Activated naive CD4-positive, alpha-beta T cell treated with anti-CD3 and anti-CD28 coated beads, Interleukin-2, amount 50 U/mL, for 24 hours (primary cell): ENCODE results near the gene MRPL10.

ENCODE experiments used
- H3K27ac Mint-ChIP-seq: one replicate; pipeline ENCODE4 v1.8.0; 2021; ENCODE audit warnings: mild to moderate bottlenecking, mixed read lengths
- H3K27me3 Mint-ChIP-seq: one replicate; pipeline ENCODE4 v1.8.0; 2021; ENCODE audit warnings: mixed read lengths
- H3K36me3 Mint-ChIP-seq: one replicate; pipeline ENCODE4 v1.8.0; 2021; ENCODE audit warnings: mixed read lengths
- H3K4me1 Mint-ChIP-seq: one replicate; pipeline ENCODE4 v1.8.0; 2021; ENCODE audit warnings: mixed read lengths
- H3K4me3 Mint-ChIP-seq: one replicate; pipeline ENCODE4 v1.8.0; 2021; ENCODE audit warnings: mild to moderate bottlenecking, mixed read lengths
- H3K9me3 Mint-ChIP-seq: one replicate; pipeline ENCODE4 v1.8.0; 2021; ENCODE audit warnings: mixed read lengths

The MRPL10 gene

DNA sequence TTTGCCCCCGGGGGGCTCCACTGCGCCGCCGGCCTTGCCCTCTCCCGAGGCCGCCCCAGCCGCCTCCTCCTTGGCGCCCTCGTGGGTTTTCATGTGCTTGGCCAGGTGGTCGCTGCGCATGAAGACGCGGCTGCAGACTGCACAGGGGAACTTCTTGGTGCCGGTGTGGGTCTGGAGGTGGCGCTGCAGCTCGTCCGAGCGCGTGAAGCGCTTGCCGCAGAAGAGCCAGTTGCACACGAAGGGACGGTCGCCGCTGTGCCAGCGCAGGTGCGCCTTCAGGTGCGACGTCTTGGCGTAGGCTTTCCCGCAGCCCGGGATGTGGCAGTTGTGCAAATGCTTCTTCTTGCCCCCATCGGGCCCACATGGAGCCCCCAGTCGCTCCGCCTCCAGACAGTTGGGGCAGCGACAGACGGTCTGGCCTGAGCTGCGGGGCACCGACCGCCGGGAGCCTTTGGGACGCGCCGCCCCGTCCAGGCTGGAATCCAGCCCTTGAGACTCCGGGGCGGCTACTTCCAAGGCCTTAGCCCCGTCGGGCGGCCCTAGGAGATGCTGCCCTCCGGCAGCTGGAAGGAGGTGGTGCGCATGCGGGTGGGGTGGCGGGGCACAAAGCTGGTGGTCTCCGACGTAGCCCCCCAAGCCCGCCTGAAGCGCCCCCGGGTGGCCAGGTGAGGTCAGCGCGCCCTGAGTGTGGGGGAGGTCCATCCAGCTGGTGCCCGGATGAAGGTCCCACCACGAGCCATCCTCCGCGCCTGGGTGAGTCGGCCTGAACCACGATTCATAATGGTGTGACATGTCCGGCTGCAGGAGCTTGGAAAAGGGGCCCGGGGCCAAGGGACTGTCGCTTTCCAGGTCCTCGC is 16.2 kb upstream of the MRPL10 start:
- peaks cover 49% of the 10 kb centered on the region for H3K27me3 Mint-ChIP-seq
- H3K4me3 Mint-ChIP-seq, result no peak overlapping the region
- H3K4me1 Mint-ChIP-seq, result peaks cover 31% of the 10 kb centered on the region
- no peaks in the 10 kb centered on the region for H3K9me3 Mint-ChIP-seq
- H3K36me3 Mint-ChIP-seq, result no peaks in the 10 kb centered on the region
- no peak overlapping the region for H3K27ac Mint-ChIP-seq

DNA sequence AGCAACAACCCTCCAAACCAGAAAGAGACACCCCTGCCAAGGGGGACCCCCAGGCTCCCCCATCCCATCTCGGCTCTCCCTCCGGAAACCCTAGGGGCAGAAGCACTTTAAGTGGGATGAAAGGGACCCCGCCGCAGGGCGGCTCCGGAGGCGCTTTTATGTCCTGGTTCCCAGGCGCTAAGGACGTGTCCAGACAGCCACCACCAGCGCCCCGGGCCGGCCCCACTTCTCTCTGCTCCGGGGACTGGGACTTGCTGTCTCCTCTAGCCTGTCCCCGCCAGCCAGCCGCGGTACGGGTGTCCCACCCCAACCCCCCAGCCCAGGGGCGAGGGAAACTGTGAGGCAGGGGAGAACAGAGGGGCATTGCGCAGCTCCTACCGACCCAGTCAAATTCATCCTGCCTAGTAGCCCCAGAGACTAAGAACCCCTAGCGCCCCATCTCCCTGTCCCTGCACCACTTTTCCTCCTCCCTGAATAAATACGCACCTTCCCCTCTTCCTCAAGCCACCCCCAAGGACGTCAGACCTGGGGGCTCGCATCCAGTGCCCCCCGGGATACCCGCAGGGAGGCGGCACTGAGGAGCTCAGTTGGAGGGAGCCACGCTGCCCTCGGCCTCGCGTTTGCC is 15.5 kb upstream of the MRPL10 start:
- no peak overlapping the region for H3K27ac Mint-ChIP-seq
- no peak overlapping the region for H3K4me3 Mint-ChIP-seq
- H3K36me3 Mint-ChIP-seq, result no peaks in the 10 kb centered on the region
- H3K4me1 Mint-ChIP-seq, result peaks cover 31% of the 10 kb centered on the region
- peaks cover 41% of the 10 kb centered on the region for H3K27me3 Mint-ChIP-seq
- H3K9me3 Mint-ChIP-seq, result no peaks in the 10 kb centered on the region

DNA sequence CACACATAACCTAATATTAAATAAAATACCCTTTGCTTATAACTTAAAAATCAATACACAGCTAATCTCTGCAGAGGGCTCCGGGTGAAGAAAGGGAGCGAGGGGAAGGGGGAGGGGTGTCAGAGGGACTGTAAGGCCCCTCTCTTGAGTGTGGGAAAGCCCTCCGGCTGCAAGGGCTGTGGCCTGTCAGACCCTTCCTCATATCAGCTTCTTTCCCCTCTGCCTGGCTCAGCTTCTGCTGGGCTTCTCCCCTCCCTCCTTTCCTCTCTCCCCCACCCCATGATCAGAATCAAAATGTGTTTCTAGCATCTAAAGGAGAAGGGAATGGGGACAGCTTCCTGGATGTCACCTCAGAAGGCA is 14.4 kb upstream of the MRPL10 start:
- H3K4me3 Mint-ChIP-seq, result no peak overlapping the region
- no peaks in the 10 kb centered on the region for H3K36me3 Mint-ChIP-seq
- H3K4me1 Mint-ChIP-seq, result peaks cover 37% of the 10 kb centered on the region
- peak overlapping the region; percentile 66 for H3K27ac Mint-ChIP-seq
- H3K9me3 Mint-ChIP-seq, result no peaks in the 10 kb centered on the region
- H3K27me3 Mint-ChIP-seq, result peaks cover 39% of the 10 kb centered on the region

DNA sequence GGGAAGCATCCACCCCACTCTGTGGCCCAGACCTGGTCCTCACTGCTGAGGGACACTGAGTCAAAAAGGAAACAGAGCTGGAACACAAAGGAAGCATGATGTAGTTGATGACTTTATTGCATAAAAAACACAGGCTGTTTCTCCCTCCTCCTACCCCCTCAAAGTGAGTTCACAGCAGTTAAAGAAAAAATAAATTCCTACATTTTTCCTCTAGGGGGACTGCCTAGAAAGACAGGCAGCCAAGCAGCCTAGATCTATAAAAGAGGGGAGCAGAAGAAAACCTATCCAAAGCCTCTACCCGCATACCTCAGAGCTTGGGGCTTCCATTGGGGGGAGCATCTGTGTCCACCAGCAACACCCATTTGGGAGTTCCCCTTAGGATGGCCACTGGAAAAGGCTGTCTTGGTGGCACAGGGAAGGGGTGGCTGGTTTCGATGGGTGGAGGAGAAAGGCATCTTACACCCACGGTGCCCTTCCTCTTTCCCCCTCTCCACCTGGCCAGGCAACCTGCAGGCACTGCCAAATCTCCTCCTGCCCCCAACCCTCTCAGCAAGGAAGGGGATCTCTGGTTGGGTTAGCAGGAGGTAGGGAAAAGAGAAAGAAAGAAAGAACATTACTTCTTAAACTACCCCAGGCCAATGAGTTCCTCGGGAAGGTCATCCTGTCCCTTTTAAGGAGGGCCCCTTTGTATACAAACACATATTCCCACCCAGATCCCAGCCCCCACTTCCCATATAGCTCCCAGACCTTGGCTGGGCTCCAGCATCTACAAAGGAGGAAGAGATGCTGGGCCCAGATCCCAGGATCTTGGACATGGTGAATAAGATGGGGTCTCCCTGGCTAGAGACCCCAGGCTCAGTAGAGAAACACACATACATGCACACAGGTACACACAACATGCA is 13.7 kb upstream of the MRPL10 start:
- no peak overlapping the region for H3K27ac Mint-ChIP-seq
- no peaks in the 10 kb centered on the region for H3K36me3 Mint-ChIP-seq
- H3K4me1 Mint-ChIP-seq, result peaks cover 36% of the 10 kb centered on the region
- H3K27me3 Mint-ChIP-seq, result peaks cover 34% of the 10 kb centered on the region
- H3K4me3 Mint-ChIP-seq, result no peak overlapping the region
- no peaks in the 10 kb centered on the region for H3K9me3 Mint-ChIP-seq

DNA sequence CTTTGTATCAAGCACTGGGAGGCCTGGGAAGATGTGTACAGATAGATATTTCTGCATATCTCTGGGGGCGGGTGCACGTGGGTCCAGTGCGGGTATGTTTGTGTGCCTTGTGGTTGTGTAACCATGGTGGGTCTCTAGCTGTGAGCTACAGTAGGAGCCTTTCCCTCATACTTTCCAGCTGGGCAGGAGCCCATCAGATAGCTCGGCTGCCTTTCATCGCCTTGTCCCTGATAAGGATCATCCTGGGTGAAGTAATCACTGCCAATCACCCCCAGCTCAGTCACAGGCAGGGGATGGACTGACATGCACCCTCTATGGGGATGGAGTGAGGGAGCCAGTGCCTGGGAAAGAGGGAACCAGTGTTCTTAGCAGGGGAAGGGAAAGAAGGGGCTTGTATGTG is 12.9 kb upstream of the MRPL10 start:
- Mint-ChIP-seq H3K9me3 (no peaks in the 10 kb centered on the region), H3K4me1 (peaks cover 44% of the 10 kb centered on the region), H3K4me3 (no peak overlapping the region), H3K36me3 (no peaks in the 10 kb centered on the region), H3K27me3 (peaks cover 29% of the 10 kb centered on the region), H3K27ac (no peak overlapping the region)

DNA sequence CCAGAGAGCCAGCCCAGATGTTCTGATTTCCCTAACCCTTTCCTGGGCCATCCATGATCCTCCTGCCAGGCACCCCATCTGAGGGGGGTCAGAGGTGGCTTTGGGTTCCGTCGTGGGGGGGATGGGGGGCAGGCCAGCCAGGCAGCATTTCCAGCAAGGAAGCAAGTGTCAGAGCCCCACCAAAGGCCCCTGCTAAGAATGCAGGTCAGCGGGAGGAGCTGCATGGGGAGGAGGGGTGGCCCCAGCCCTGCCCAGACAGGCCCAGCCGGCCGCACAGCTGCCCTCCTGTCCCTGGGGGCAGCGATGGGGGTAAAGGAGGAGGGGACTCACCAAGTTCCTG is 12.0 kb upstream of the MRPL10 start:
- H3K4me3 Mint-ChIP-seq, result no peak overlapping the region
- H3K9me3 Mint-ChIP-seq, result no peaks in the 10 kb centered on the region
- H3K27me3 Mint-ChIP-seq, result peaks cover 20% of the 10 kb centered on the region
- no peak overlapping the region for H3K27ac Mint-ChIP-seq
- H3K4me1 Mint-ChIP-seq, result peaks cover 50% of the 10 kb centered on the region
- H3K36me3 Mint-ChIP-seq, result no peaks in the 10 kb centered on the region

DNA sequence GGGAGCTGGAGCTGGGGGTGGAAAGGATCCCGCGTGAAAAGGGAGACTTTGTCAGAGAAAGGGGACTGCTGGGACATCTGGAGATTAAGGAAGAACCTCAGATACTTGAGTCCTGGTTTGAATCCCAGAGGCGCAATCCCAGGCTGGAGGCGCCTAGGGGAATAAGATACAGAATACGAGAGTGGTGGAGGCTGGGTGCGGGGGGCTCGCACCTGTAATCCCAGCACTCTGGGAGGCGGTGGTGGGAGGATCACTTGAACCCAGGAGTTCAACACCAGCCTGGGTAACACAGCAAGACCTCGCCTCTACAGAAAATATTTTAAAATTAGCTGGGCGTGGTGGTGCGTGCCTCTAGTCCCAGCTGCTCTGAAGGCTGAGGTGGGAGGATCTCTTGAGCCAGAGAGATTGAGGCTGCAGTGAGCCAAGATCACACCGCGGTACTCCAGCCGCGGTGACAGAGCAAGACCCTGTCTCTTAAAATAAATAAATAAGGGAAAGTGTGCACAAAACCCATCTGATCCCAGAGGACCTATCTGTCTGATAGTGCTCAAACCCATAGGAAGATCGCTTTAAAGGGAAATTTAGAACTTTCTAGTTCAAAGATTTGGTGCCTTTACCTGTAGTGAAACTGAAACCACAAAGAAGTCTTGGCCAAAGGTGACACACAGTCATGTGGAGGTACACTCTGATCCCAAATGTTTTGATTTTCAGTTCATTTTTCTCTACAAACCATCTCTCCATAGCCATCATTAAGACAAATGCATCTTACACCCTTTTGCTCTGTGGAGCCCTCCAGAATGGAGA is 10.3 kb upstream of the MRPL10 start:
- peaks cover 16% of the 10 kb centered on the region for H3K27me3 Mint-ChIP-seq
- no peaks in the 10 kb centered on the region for H3K36me3 Mint-ChIP-seq
- no peaks in the 10 kb centered on the region for H3K9me3 Mint-ChIP-seq
- peak overlapping the region; percentile 84 for H3K27ac Mint-ChIP-seq
- peak overlapping the region; percentile 93 for H3K4me3 Mint-ChIP-seq
- H3K4me1 Mint-ChIP-seq, result peaks cover 43% of the 10 kb centered on the region

DNA sequence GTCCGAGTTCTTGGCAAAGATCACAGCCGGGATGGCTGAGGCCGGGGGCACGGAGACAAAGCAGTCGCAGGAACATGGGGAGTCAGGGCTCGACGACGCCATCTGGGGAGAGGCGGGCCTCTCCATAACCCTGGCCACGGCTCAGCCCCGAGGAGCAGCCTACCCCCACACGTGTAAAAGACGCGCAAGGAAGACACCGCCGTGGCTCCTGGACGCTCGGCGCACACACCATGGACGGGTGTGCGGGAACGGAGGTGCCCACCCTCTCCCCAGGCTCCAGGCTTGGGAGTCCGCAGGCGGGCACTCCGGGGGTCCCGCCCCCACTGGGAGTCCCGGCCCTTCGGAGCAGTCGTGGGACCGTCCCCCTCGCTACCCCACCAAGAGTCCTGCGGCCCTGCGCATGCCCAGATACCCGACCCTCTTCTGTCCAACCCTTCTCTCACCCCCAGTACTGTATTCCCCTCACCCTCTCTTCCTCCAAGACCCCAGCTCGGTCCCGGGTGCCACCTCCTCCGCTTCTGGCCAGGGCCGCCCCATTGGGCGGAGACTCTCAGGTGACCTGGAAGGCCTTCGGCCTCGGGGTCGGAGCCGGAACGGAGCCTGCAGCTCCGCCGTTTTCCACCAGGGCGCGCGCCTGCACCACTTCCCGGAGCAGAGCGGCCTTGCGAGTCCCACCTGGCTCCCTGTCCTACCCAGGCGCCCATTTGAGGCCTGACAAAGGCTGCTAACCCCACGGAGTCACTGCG is 9.6 kb upstream of the MRPL10 start, which contains the start of gene SCRN2:
Gene SCRN2 (minus strand): TSS at position 532 of the 746 bp plus-strand sequence. CDS start 430 bp downstream, at position 102.
- no peaks in the 10 kb centered on the region for H3K9me3 Mint-ChIP-seq
- no peaks in the 10 kb centered on the region for H3K36me3 Mint-ChIP-seq
- H3K4me1 Mint-ChIP-seq, result peaks cover 45% of the 10 kb centered on the region
- peaks cover 11% of the 10 kb centered on the region for H3K27me3 Mint-ChIP-seq
- peak within 1 kb of the TSS; percentile 84 for H3K27ac Mint-ChIP-seq
- peak within 1 kb of the TSS; percentile 93 for H3K4me3 Mint-ChIP-seq

DNA sequence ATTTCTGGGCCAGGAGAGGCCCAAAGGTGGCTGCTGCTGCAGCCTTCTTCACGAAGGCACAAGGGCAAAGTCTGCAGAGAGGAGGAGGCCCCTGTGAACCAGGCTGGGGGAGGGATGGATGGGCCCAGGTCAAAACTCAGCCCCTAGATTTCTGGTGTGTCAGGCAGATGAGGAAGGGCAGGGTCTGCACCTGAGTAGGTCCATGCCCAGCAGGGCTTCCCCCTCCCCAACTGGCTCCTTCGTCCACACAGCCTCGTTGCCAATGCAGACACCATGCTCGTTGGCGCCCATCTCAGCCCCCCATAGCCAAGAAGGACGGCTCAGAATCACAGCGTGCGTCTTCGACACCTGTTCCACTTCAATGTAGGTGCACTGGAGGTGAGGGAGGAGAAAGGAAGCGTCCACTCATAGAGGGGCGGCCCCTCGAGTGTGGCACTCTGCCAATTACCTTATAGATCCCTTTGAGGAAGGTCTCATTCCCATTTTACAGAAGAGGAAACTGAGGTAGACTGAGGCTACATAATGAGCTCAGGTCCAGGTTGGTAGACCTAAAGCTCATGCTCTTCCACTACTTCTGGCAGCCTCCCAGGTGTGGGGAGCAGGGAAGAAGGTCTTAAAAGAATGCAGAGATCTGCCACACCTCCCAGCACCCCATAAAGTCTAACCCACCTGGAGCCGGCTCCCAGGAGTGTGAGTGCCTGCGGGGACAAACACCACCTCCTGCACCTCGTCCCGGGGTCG is 8.8 kb upstream of the MRPL10 start:
- peaks cover 5% of the 10 kb centered on the region for H3K27me3 Mint-ChIP-seq
- H3K9me3 Mint-ChIP-seq, result no peaks in the 10 kb centered on the region
- H3K27ac Mint-ChIP-seq, result peak overlapping the region; percentile 51
- no peaks in the 10 kb centered on the region for H3K36me3 Mint-ChIP-seq
- H3K4me1 Mint-ChIP-seq, result peaks cover 52% of the 10 kb centered on the region
- H3K4me3 Mint-ChIP-seq, result peak overlapping the region; percentile 93

DNA sequence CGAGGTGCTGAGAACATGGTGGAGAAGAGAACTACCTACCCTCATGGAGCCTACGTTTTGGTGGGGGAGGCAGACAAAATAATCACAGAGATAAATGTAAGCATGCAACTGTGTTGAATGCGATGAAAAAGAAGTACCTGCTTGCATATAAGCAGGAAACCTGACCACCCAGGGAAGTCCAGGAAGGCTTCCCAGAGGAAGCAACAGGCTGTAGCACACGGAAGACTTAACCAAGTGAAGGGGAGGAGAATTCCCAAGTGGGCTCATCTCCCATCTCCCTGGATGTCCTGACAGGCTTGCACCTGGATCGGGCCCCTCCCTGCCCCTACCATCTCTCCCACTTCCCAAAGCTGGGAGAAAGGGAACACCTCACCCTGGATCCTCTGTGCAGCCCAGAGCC is 7.7 kb upstream of the MRPL10 start:
- Mint-ChIP-seq H3K4me3 (no peak overlapping the region), H3K4me1 (peaks cover 63% of the 10 kb centered on the region), H3K36me3 (no peaks in the 10 kb centered on the region)

DNA sequence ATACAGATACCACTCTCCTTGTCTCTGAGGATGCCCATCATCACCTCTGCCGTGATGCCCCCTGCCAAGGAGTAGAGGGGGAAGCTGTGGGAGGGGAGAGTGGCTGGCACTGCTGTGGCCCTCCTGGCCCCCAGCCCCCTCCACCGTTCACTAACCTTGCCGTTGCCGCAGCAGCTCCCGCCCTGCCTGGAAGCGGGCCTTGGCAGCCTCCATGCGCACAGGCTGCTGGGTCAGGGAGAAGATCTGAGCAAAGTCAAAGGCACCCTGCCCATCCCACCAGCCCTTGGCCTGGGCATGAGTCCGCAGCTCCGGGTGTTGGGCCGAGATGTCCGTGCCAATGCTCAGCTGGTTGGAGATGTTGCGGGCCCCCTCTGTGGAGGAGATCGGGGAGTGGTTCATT is 7.3 kb upstream of the MRPL10 start:
- Mint-ChIP-seq H3K4me1 (peaks cover 67% of the 10 kb centered on the region), H3K27me3 (no peaks in the 10 kb centered on the region), H3K27ac (no peak overlapping the region), H3K4me3 (no peak overlapping the region), H3K9me3 (no peaks in the 10 kb centered on the region), H3K36me3 (no peaks in the 10 kb centered on the region)

More for the DNA sequence above, 7.7 kb upstream of the MRPL10 start:
- Mint-ChIP-seq H3K27ac (no peak overlapping the region), H3K27me3 (peaks cover 1% of the 10 kb centered on the region), H3K9me3 (no peaks in the 10 kb centered on the region)

DNA sequence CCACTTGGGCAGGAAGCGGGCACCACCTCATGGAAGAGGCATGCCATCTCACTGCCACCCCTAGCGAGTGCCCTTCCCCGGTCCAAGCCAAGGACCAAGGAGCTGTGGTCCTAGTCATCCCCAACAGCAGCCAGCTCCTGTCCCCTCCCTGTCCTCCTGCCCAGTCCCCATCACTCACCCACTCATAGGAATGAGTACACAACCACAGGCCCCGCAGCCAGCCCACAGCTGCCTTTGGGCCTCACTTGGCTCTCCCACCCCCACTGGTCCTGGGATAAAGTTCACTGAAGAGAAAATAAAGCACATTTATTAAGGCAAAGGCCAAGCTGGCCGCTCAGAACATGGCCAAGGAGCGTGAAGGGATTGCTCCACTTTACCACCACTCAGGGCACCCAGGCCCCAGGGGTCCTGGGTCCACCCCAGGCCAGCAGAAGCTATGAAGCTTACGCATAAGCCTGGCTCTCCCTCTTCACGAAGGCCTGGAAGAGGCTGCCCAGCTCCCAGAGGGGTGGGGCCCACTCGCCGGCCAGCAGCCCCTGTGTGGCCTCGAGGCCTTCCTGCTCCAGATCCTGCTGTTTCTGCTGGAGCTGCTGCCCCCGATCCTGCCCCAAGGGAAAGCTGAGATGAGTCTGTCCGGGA is 6.2 kb upstream of the MRPL10 start:
- peaks cover 65% of the 10 kb centered on the region for H3K4me1 Mint-ChIP-seq
- H3K27me3 Mint-ChIP-seq, result no peaks in the 10 kb centered on the region
- no peak overlapping the region for H3K27ac Mint-ChIP-seq
- H3K4me3 Mint-ChIP-seq, result no peak overlapping the region
- no peaks in the 10 kb centered on the region for H3K36me3 Mint-ChIP-seq
- no peaks in the 10 kb centered on the region for H3K9me3 Mint-ChIP-seq

DNA sequence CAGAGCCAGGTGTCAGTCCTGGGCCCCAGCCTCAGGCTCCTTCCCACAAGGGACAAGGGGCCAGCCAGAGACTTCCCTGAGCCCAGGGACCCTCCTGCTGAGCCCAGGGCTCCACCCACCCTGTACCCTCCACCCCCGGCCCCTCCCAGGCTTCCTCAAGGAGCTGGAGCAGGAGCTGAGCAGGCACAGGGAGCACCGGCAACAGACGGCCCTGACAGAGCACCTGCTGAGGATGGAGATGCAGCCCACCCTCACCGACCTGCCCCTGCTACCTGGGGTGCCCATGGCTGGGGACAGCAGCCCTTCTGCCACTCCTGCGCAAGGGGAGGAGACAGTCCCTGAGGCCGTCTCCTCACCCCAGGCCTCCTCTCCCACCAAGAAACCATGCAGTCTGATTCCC is 5.3 kb upstream of the MRPL10 start:
- H3K4me3 Mint-ChIP-seq, result no peak overlapping the region
- no peaks in the 10 kb centered on the region for H3K27me3 Mint-ChIP-seq
- no peaks in the 10 kb centered on the region for H3K9me3 Mint-ChIP-seq
- no peak overlapping the region for H3K27ac Mint-ChIP-seq
- H3K4me1 Mint-ChIP-seq, result peaks cover 64% of the 10 kb centered on the region
- no peaks in the 10 kb centered on the region for H3K36me3 Mint-ChIP-seq

DNA sequence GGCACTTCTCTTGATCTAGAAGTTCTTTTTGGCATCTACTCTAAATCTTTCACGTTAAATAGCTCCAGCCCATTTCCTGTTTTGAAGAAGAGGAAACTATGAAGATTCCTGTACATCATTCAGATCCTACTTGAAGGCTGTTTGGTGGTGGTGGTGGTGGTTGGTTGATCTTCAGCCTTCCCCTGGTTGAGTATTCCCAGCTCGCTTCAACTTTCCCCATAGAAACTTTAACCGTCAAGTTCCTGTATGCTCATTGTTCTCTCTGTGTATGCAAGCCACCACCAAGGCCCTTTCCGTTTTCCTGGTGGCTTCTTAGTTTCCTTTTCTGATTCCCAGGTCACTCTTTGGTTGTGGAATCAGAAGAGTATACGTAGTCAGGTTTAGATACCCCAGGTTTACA is 3.4 kb upstream of the MRPL10 start:
- Mint-ChIP-seq H3K27ac (peak overlapping the region; percentile 79), H3K9me3 (no peaks in the 10 kb centered on the region), H3K27me3 (no peaks in the 10 kb centered on the region), H3K4me3 (peak overlapping the region; percentile 8), H3K4me1 (peaks cover 62% of the 10 kb centered on the region), H3K36me3 (no peaks in the 10 kb centered on the region)
